HepG2 (cell line): Measurements from ENCODE around the gene MACROD2.

Experiments used
- CHD4 ChIP-seq: fragments of 200-600 bp; sonication (generic); IDR thresholded peaks from 2 replicates; pipeline ENCODE4 v1.7.0; 2017; ENCODE audit warnings: mild to moderate bottlenecking, low read length, borderline replicate concordance
- HMG20B ChIP-seq: conservative IDR thresholded peaks from 2 replicates; pipeline ENCODE4 v1.6.1; 2016; ENCODE audit warnings: missing genetic modification reagents, missing compliant biosample characterization
- MAFF ChIP-seq: IDR thresholded peaks from 2 replicates; pipeline ENCODE4 v1.6.1; 2011; ENCODE audit warnings: low read depth, low read length, improper control_type of control experiment
- POLR2AphosphoS5 ChIP-seq: IDR thresholded peaks from 2 replicates; pipeline ENCODE4 v1.6.1; 2012; ENCODE audit warnings: low read depth, low read length
- TARDBP ChIP-seq: sonication (generic); formaldehyde crosslinking; IDR thresholded peaks from 2 replicates; pipeline ENCODE4 v1.8.0; 2022; ENCODE audit warnings: mild to moderate bottlenecking, missing genetic modification reagents
- ZKSCAN1 ChIP-seq: fragments of 150-350 bp; IDR thresholded peaks from 2 replicates; pipeline ENCODE4 v1.6.1; 2014; ENCODE audit warnings: low read length
- ZKSCAN5 ChIP-seq: sonication (generic); formaldehyde crosslinking; IDR thresholded peaks from 2 replicates; pipeline ENCODE4 v1.5.1; 2020; ENCODE audit warnings: mild to moderate bottlenecking, missing genetic modification reagents
- ZNF629 ChIP-seq: sonication (generic); formaldehyde crosslinking; conservative IDR thresholded peaks from 2 replicates; pipeline ENCODE4 v1.5.0; 2020; ENCODE audit warnings: missing genetic modification reagents
- ZNF747 ChIP-seq: sonication (generic); formaldehyde crosslinking; IDR thresholded peaks from 2 replicates; pipeline ENCODE4 v1.8.1; 2023; ENCODE audit warnings: missing genetic modification reagents, mild to moderate bottlenecking, borderline replicate concordance
- ZNF781 ChIP-seq: sonication (generic); formaldehyde crosslinking; IDR thresholded peaks from 2 replicates; pipeline ENCODE4 v1.5.1; 2020; ENCODE audit warnings: borderline replicate concordance, mild to moderate bottlenecking, missing genetic modification reagents; ENCODE audit errors: not compliant biosample characterization
- TF ChIP-seq, protein P1 (sequence below): sonication (generic); formaldehyde crosslinking; IDR thresholded peaks from 2 replicates; pipeline ENCODE4 v1.5.0; 2020; ENCODE audit warnings: mild to moderate bottlenecking, missing genetic modification reagents, moderate library complexity
- TF ChIP-seq, protein P2 (sequence below): sonication (generic); formaldehyde crosslinking; IDR thresholded peaks from 2 replicates; pipeline ENCODE4 v1.4.0; 2020; ENCODE audit warnings: missing genetic modification reagents, mild to moderate bottlenecking, borderline replicate concordance

DNA sequence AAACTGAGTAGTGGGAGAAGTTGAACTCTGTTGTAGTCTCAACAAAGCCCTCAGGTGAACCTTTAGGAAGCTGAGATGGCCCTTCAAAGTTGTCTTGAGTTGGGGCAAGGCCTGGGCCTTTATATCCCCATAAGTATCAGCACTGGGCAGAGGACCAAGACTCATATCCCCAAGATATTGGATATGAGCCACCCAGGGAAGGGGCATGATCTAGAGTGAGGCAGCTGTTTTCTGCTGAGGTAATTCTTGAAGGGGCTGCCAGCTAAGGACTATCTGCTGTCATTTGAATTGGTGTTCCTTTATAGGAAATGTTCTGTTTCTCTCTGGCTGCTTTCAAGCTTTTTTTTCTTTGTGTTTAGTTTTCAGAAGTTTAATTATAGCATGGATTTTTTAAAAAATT, 482.8 kb downstream of the MACROD2 start:
- TF ChIP-seq, protein P1, sequence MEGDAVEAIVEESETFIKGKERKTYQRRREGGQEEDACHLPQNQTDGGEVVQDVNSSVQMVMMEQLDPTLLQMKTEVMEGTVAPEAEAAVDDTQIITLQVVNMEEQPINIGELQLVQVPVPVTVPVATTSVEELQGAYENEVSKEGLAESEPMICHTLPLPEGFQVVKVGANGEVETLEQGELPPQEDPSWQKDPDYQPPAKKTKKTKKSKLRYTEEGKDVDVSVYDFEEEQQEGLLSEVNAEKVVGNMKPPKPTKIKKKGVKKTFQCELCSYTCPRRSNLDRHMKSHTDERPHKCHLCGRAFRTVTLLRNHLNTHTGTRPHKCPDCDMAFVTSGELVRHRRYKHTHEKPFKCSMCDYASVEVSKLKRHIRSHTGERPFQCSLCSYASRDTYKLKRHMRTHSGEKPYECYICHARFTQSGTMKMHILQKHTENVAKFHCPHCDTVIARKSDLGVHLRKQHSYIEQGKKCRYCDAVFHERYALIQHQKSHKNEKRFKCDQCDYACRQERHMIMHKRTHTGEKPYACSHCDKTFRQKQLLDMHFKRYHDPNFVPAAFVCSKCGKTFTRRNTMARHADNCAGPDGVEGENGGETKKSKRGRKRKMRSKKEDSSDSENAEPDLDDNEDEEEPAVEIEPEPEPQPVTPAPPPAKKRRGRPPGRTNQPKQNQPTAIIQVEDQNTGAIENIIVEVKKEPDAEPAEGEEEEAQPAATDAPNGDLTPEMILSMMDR: no peak
- TF ChIP-seq ZNF629 (CRISPR knock-in tag) (no peak), ZNF781 (CRISPR knock-in tag) (no peak), ZKSCAN5 (CRISPR knock-in tag) (no peak), ZKSCAN1 (no peak), POLR2AphosphoS5 (no peak), MAFF (no peak), ZNF747 (CRISPR knock-in tag) (no peak), CHD4 (no peak), TARDBP (no peak), HMG20B (CRISPR knock-in tag) (no peak)
- TF ChIP-seq, protein P2, sequence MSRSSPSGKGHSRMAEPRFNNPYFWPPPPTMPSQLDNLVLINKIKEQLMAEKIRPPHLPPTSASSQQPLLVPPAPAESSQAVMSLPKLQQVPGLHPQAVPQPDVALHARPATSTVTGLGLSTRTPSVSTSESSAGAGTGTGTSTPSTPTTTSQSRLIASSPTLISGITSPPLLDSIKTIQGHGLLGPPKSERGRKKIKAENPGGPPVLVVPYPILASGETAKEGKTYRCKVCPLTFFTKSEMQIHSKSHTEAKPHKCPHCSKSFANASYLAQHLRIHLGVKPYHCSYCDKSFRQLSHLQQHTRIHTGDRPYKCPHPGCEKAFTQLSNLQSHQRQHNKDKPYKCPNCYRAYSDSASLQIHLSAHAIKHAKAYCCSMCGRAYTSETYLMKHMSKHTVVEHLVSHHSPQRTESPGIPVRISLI (CRISPR knock-in tag): no peak
